NCI-H524 (cell line): ENCODE data around the gene THADA.

Experiments used
- DNase-seq, 2 experiments: peaks; one replicate each; lab custom pipeline; 2025; lab: John Stamatoyannopoulos, UW

THADA gene

DNA sequence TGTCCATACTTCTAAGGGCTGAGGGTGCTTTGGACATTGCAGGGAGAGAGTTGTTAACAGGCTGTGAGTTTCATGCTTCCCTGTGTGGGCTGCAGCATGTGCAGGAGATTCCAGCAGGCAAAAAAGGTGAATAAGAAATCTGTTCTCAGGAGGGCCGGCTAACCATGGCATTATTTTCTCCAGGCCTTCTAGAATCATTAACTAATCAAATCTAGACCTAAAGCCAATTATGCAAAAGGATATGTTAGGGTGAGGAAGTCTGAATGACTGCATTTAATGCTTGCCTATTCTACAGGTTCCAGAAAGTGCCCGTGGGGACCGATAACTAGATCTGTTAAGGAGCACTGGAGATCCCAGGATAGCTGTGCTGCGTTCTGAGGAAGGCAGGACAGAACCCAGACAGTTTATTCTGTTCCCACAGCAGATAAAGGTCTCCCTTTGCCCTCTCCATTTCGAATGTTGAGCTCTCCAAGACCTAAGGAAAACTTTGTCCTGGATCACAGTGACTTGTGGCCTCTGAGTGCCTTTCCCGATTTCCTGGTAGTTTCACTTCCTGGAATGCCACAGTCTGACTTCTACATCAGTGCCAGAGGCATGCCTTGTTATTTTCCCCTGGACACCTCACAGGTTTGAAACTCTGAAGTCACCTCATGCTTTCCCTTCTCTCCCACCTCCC is 319.4 kb downstream of the THADA start:
- DNase-seq: no peak

DNA sequence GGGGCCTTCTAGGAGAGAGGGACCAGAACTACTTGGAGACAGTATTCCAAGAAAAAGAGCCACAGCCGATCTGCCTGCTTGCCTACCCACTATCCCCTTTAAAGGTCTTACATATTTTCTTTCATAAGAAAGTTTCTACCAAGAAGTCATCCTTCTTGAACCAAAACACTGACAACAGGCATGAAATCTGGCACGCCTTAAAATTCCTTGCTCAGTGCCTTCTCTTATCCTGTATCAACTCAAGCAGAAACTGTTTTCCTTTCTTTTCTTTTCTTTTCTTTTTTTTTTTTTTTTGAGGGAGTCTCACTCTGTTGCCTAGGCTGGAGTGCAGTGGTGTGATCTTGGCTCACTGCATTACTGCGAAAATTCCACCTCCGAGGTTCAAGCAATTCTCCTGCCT is 321.1 kb downstream of the THADA start:
- no peak for DNase-seq

DNA sequence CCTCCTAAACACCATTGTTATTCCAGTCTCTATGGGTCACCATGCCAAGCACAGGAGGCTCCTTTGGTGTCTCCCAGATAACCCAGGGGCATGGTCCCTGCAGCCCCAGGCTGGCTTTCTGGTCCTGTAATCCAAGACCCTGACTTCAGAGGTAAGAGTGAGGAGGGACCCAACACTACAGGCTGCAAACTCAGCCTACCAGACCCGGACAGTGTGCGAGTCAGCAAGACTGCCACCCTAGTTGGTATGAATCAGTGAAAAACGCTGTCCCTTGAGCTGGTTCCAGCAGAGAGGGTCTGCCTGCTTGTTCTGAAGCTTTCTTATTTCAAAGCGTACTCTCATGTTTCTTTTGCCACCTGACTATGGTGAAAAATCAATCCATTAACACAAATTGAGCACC is 321.8 kb downstream of the THADA start:
- no peak for DNase-seq

DNA sequence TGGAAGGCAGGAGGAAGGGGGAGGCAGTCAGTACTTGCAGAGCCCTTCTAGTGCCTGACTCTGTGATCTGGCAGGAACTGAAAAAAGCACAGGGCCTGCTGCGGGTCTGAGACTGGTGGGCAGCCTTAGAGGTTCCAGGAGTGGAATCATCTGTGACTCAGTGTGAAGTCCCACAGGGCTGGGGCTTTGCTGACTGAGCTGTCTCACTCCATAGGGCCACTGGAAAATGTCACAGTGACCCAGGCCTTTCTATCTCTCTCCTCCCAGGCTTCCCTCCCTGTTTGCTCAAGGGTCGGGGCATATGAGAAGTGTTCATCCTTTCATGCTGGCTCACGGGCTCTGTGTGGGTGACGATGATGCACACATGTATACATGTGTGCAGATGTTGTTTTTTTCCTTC is 322.3 kb downstream of the THADA start:
- no peak for DNase-seq

DNA sequence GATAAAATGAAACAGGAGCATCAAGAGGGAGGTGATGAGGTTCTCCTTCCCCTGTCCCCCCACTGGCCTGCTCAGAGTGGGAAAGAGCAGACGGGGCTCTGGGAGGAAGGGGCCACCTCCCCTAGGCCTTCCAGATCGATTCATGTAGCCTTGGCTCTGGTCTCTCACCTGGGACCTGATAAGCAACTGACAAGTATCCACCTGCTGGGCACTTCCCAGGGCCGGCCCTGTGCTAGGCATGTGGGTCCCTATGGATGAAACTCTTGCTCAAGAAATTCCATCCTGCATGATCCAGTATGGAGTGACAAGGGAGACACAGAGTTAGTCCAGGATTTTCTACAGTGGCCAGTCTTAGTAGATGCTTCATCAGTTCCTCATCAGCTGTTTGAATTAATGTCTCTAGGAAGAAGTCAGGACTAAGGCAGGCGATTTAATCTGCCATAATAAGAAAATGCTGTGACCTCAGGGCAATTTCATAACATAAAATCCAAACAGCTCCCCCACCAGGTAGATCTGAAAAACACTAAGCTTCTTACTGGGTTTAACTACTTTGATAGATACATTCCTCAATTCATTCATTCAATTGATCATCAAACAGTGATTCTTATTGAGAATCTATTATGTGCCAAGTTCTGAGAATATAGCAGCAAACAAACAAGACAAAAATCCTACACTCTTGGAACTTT is 324.8 kb downstream of the THADA start:
- no peak for DNase-seq

DNA sequence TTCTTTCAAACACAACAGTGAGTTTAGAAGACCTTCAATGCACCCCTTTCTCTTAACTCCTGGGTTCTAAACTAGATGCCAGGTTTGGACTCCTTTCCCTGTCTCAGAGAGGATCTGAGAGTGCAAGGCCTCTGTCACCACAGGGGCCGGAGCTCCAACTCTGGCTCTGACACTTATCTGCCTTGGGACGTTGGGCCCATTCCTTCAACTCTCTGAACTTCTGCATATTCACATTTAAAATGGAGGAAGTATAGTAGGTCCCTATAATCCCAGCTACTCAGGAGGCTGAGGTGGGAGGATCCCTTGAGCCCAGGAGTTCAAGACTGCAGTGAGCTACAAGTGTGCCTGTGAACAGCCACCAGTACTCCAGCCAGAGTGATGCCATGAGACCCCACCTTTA is 325.4 kb downstream of the THADA start:
- no peak for DNase-seq

DNA sequence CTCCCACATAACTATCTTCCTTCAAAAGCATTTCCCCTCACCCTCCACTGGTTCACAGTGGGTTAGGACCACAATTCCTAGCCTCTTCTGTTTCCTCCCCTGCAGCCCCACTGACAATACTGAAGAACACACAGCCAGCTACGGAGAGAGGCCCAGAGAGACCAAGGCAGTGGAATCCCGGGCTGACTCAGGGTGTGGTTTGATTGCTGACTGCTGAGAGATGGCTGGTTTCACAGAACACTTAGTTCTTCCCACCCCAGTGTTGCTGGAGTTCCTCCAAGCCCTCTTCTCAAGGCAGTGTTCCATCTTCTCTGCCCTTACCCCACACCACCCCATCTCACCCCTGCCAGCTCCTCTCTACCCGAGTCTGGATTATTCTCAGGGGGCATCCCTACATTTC is 326.1 kb downstream of the THADA start:
- no peak for DNase-seq

DNA sequence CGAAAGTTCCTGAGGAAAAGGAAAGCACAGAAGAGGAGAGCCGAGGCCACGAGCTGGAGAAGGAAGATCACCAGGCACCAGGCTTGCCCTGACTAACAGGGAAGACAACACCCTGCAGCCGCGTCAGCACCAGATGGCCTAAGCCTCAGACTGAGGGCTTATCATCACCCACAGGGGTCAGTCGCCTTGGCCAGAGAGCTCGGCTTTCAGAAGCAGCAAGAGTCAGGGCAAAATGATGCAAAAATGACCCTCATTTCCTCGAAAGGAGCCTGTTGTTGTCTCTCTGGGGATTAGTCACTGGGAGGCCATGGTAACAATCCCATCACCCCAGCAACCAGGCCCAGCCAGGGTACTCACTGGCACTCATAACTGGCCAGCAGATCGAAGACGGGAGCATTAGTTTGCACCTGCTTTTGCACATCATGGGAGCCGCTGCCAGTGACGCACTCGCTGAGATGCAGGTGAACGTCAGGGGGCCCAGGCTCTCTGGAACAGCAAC is 326.7 kb downstream of the THADA start:
- peak; percentile 47 to 72 for DNase-seq

DNA sequence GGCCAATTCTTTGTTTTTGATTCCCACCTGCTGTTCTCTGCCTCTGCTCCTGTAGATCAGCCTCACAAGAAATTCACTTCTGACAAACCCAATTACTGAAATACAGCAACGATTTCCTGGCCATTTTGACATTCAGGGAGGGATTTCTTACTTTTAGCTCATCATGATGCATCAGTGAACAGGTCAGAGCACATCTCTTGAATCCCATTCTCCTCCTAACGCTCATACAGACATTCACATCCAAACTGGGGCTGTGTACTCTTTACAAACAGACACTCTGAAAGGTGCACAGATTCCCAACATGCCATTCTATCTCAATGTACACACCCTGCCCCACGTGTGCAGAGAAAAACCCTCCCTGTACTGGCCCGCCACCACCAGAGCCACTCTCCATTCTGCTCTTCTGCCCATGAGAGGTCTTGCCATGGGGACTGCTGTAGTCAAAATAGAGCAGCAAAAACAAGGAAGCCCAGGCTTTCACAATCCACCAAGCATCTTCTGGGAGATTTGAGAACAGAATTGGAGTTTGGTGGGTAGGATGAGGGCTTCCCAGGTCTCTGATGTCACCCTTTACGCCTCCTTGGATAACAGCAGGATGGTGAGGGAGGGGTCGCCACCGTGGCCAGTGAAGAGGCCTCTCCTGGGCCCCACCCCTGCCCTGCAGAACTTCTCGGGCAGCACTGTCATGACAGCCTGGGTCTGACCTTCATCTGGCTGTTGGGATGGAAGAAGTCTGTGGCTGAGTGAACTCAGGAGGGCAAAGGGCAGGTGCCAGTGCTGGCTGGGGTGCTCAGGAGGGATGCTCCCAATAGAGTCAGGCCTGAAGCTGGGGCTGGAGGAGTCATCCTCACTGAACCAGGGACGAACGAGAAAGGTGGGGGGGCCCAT is 327.5 kb downstream of the THADA start:
- no peak for DNase-seq

DNA sequence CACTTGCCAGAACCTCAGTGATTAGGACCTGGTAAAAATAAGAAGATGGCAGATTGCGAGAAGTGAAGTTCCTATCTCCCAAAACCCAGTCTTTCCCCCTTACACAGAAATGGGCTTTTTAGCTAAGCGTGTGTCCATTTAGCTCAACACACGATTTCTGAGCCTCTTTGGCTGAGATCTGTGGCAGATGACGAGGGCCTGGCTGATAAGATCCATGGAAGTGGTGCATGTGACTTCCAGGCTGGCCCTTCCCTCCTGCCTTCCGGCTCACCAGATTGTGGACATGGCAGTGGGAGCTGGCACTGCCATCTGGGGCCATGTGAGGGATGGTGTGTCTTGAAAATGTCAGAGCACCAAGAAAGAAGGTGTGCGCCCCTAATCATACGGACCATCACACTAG is 328.5 kb downstream of the THADA start:
- DNase-seq: no peak

DNA sequence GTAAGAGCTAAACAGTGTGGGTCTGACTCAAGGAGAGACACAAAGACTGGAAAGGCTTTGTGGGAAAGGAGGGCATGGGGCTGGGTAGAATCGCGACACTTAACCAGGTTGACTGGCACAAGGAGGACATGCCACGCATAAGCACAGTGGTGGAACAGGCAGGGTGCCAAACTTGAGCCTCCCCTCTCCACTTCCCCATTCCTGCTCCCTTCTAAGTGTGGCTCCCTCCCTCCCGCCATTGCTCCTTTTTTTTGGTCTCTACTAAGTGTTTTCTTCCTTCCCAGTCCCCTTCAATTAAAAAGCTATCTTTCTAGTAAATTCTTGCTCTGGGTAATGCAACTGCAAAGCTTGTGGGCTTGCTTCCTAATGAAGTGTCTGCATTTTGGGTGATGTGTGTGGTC is 329.1 kb downstream of the THADA start:
- no peak for DNase-seq

DNA sequence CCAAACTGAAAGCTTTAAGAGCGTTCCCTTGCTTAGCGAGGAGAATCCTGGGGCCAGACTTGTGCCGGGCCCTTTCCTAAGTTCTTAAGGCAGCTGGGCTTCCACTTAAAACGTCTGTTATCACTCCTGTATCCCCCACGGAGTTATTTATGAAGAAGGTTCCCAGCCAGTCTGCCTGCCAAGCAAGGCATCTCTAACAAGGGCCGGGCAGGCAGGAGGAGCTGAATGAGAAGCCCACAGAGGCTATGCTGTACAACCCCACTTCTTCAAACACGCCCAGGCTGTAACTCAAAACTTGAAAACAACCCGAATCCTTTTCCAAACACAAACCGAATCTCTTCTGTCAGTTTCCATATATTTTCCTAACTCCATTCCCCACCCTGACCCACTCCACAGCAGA is 330.4 kb downstream of the THADA start:
- peak in 1 of 2 experiments; percentile 46 for DNase-seq

DNA sequence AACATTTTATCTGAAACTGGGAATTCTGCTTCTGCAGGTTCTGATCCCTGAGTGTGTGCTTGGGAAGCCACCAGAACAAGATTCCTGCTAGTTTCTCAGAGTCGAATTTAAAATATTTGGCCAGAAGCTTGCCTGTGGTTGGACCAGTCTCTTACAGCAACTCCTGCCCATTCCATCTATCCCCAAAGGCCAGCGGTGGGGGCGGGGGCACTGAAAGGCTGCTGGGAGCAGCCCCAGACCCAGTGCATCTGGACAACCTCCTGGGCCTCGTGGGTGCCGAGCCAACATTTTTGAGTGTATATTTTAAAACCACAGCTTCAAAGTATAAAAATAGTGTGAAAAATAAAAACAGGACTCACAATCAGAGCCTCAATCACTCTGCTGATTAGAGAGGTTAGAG is 330.8 kb downstream of the THADA start:
- DNase-seq: no peak

DNA sequence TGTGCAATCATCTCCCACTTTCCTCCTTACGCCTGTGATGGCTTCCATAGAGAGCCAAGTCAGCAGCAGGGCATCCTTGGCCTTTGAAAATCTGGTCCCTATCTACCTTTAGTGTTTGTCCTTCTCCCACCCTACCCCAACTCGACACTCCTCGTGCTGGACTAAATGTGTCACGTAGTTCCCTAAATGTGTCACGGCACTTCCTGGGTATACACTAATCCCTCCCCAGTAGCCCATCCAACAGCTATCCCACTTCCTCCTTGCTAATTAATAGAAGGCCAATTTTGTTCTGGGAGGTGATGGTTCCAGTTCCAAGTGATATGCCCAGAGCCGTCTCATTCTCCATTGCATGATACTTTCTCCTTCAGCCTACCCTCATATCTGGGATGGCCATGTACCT is 332.9 kb downstream of the THADA start:
- no peak for DNase-seq

DNA sequence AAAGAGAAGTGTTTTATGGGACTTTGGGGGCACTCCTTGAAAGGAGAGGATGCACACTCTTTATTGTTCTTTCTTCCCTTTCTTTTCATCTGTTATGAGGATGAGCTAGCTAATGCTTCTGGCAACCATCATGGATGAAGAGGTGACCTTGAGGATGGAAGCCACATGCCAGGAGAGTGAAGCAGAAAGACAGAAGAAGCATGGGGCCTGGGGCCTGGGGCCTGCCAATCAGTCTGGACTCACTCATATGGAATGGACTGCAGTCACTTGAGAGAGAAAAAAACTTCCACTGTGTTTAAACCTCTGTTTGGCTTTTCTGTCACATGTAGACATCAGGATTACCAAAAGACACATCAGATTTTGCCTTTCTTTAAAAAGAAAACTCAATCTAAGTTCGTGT is 333.6 kb downstream of the THADA start:
- DNase-seq: no peak

DNA sequence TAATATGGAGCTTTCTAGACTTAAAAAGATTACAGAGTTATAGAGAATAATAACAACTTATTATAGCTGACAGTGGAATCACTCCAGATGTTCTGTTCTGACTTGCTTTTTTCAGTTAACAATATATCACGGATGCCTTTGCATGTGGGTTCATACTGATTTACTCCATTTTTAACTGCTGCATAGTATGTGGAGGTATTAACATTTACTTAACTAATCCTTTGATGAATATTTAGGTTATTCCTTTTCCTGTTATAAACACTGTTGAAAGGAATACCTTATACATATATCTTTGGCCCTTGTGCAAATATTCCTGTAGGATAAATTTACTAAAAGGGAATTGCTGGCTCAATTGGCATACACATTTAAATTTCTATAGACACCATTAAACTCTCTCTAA is 336.3 kb downstream of the THADA start:
- DNase-seq: no peak

DNA sequence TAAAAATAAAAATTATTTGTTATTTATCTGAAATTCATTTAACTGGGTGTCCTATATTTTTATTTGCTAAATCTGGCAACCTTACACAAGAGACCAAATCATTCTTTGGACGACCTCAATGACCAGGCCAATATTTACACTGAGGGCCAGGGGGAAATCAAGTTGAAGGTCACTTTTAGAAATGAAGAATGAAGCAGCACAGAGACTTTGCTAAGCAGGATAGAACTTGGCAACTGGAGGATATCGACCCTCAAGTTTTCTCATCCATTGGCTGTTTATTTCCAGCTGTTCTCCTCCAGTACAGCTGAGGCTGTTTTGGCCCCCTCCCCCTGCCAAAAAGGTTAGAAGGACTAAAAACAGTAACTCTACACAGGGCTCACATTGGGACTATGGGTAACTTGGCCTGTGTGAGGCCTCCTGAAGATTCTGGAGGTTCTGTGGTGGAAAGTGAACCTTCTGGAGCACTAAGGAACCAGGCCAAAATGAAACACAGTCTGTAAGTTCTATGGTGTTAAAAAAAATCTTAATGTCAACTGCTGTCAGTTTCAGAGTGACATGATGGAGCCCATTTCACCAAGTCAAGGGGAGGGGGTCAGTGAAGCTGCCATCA is 337.2 kb downstream of the THADA start:
- no peak for DNase-seq

DNA sequence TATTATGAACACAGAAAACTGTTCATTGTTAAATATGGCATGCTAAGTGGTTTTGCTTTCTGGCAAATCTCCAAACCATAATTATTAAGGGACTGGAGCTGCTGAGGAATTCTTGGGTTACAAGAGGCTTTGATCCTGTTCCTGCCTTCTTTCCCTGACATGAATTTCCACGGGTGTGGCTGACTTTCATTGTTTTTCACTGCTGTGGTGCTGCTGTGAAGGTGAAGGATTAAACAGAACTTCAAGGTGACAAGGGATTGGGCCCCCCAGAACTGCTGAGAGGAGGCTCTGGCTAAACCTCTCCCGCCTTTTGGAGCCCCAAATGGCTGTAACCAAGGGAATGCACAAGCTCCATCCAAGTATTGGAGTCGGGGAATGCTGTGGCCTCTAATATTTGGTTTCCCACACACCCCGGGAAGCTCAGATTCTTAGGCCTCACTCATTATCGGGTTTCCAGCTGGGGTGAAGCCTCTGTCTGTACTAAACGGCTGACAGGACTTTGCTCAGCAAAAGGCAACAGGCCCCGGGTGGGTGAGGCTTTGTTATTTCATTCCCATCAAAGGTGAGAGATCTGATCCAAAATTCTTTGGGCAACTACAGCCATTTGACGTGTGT is 340.4 kb downstream of the THADA start:
- DNase-seq: no peak

DNA sequence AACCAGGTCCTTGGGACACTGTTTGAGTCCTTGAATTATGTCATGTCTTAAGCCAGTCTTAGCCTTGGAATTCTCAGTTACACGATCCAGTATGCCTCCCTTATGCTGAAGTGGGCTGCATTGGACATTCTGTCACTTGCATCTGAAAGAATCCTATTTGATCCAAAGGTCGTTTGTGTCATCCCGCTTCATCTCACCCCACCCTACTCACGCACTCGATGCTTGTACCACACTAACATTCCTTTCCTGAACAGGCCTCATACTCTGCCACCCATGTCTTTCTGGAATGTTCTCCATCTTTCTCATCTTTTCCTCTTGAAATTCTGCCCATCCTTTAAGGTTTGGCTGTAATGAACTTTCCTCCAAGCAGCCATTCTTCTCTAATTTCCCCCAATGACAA is 341.5 kb downstream of the THADA start:
- no peak for DNase-seq

DNA sequence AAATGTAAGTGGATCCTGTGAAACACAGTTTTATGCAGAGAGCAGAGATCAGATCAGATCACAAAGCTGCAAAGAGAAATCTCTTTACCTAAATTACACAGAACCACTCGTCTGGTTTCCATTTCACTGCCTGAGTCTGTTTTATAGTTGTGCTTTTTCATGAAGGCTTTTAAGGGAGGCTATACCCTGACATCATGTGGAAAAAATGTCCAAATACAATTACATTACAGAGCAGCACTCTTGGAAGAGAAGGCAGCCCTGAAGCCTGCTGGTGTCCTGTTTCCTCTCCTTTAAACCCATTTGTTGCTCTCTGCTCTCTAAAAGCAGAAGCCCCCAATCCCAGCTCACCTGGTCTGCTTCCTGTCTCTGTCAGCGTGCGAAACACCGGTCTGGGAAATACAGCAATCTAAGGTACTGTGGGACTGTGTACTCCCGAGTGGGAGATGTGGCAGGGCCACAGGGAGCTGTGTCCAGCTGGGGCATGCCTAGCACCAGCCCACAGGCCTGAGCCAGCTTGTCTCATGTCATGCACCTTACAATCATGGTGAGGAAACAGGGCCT is 344.6 kb downstream of the THADA start:
- DNase-seq: no peak

DNA sequence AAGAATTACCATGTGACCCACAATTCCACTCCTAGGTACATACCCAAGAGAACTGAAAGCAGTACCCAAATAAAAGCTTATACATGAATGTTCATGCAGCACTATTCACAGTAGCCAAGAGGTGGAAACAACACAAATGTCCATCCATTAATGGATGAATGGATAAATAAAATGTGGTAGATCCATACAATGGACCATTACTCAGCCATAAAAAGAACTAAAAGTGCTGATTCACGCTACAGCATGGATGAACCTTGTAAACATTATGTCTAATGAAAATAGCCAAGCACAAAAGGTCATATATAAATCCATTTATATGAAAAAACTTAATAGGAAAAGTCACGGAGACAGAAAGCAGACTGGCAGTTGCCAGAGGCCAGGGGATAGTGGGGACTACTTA is 345.8 kb downstream of the THADA start:
- DNase-seq: no peak

DNA sequence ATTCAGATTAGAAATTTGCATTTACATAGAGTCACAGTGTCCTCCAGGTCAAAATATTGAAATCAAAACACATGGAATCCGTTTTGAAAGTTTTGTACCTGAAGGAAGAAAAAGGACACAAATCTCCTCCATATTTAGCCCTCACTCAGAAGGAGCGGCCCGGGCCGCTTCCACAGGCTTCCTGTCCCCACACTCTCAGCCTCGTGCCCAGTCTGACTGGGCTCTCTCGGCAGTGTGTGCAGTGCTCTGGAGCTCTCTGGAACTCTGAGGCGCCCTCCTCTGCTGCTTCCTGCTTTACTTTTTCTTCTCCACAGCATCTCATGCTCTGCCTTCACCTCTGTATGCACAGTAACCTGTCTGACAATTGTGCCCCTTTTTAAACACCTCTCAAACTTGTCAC is 347.2 kb downstream of the THADA start:
- DNase-seq: no peak
